IMR-90 (cell line): Measurements from ENCODE around the gene AHI1. TPM values are rescaled to one million over a fixed set of nuclear protein-coding genes. Genes with fewer than 3 reads are reported as not detected.
"Not testable (repeated sequence)": the region's sequence is repeated elsewhere in the genome, so short reads cannot be mapped to it uniquely, and the experiment has no call there.

Source experiments
- ATAC-seq: fragments of 200-7000 bp; cut with Tn5 transposase; 2 replicates; pipeline ENCODE4 v1.9.1; 2020; ENCODE audit warnings: low read depth, mild to moderate bottlenecking, moderate library complexity
- BruUV-seq: library from RNA; stranded (reverse); fragments of 400-500 nt; replicated peaks from 2 replicates; lab custom pipeline; 2021; lab: Mats Ljungman, UMichigan
- CTCF ChIA-PET: fragments of 300-600 bp; formaldehyde crosslinking; extraction: SDS; loops from one replicate; lab custom pipeline; 2021; ENCODE audit warnings: antibody characterized with exemption; lab: Yijun Ruan, JAX
- POLR2A ChIA-PET: fragments of 300-600 bp; sonication (Branson Sonifier 250); formaldehyde crosslinking; loops from one replicate; lab custom pipeline; 2022; ENCODE audit warnings: antibody characterized with exemption; ENCODE audit not compliant: unreplicated experiment; lab: Charles Lee
- DNase-seq: peaks from one replicate; pipeline ENCODE4 v3.0.0; 2013
- H2AFZ ChIP-seq: replicated peaks from 2 replicates; pipeline ENCODE3; 2013; ENCODE audit warnings: low read length, mild to moderate bottlenecking; ENCODE audit not compliant: poor library complexity
- H2AK5ac ChIP-seq: 2 replicates; pipeline ENCODE4 v1.6.1; 2013; ENCODE audit warnings: low read depth, low read length, inconsistent platforms
- H2AK9ac ChIP-seq: replicated peaks from 2 replicates; pipeline ENCODE3; 2013; ENCODE audit warnings: mild to moderate bottlenecking, low read depth, low read length, moderate library complexity; ENCODE audit not compliant: poor library complexity
- H2BK120ac ChIP-seq: 2 replicates; pipeline ENCODE4 v1.6.1; 2013; ENCODE audit warnings: low read depth, low read length, inconsistent platforms
- H2BK15ac ChIP-seq: 3 replicates; pipeline ENCODE4 v1.6.1; 2013; ENCODE audit warnings: low read depth, low read length, inconsistent platforms
- H2BK20ac ChIP-seq: 2 replicates; pipeline ENCODE4 v1.6.1; 2013; ENCODE audit warnings: low read depth, mild to moderate bottlenecking, inconsistent platforms, low read length, moderate library complexity
- H2BK5ac ChIP-seq: 2 replicates; pipeline ENCODE4 v1.6.1; 2013; ENCODE audit warnings: mild to moderate bottlenecking, low read depth, low read length, inconsistent platforms; ENCODE audit not compliant: poor library complexity, severe bottlenecking
- H3K14ac ChIP-seq: replicated peaks from 2 replicates; pipeline ENCODE4 v1.6.1; 2013; ENCODE audit warnings: low read depth, low read length, inconsistent platforms
- H3K18ac ChIP-seq: 2 replicates; pipeline ENCODE4 v1.6.1; 2013; ENCODE audit warnings: low read depth, low read length, control low read depth
- H3K23ac ChIP-seq: 2 replicates; pipeline ENCODE4 v1.6.1; 2013; ENCODE audit warnings: low read depth, low read length, inconsistent platforms
- H3K27ac ChIP-seq: 2 replicates; pipeline ENCODE4 v1.5.1; 2013; ENCODE audit warnings: mild to moderate bottlenecking, control low read depth, low read length; ENCODE audit not compliant: insufficient read depth
- H3K27me3 ChIP-seq: 2 replicates; pipeline ENCODE4 v1.6.1; 2013; ENCODE audit warnings: low read length; ENCODE audit not compliant: control insufficient read depth, insufficient read depth
- H3K36me3 ChIP-seq: 2 replicates; pipeline ENCODE4 v1.6.1; 2013; ENCODE audit warnings: low read length, mixed read lengths; ENCODE audit not compliant: control insufficient read depth, insufficient read depth
- H3K4ac ChIP-seq: 2 replicates; pipeline ENCODE4 v1.6.1; 2013; ENCODE audit warnings: low read depth, low read length, inconsistent platforms
- H3K4me1 ChIP-seq: 2 replicates; pipeline ENCODE4 v1.6.1; 2013; ENCODE audit warnings: low read length, mixed read lengths; ENCODE audit not compliant: control insufficient read depth, insufficient read depth
- H3K4me2 ChIP-seq: 2 replicates; pipeline ENCODE4 v1.6.1; 2013; ENCODE audit warnings: low read depth, mild to moderate bottlenecking, control low read depth, low read length, moderate library complexity
- H3K4me3 ChIP-seq: 2 replicates; pipeline ENCODE4 v1.5.1; 2013; ENCODE audit warnings: low read depth, mild to moderate bottlenecking, control low read depth, low read length, moderate library complexity; ENCODE audit not compliant: insufficient read depth
- H3K56ac ChIP-seq: 2 replicates; pipeline ENCODE4 v1.6.1; 2013; ENCODE audit warnings: low read length, inconsistent platforms; ENCODE audit not compliant: insufficient read depth; ENCODE audit errors: extremely low read depth
- H3K79me1 ChIP-seq, 2 experiments: 2 replicates each; pipeline ENCODE4 v1.6.1; 2013; ENCODE audit warnings: low read length in 2 of 2, inconsistent platforms in 1 of 2, low read depth in 1 of 2
- H3K9ac ChIP-seq: 2 replicates; pipeline ENCODE4 v1.6.1; 2013; ENCODE audit warnings: low read depth, low read length, control low read depth
- H3K9me1 ChIP-seq: 2 replicates; pipeline ENCODE4 v1.6.1; 2013; ENCODE audit warnings: low read length, inconsistent platforms; ENCODE audit not compliant: insufficient read depth
- H3K9me3 ChIP-seq: 2 replicates; pipeline ENCODE4 v1.6.1; 2013; ENCODE audit warnings: low read length; ENCODE audit not compliant: control insufficient read depth, insufficient read depth
- H4K20me1 ChIP-seq: 2 replicates; pipeline ENCODE4 v1.6.1; 2013; ENCODE audit warnings: low read length, inconsistent platforms; ENCODE audit not compliant: insufficient read depth
- H4K5ac ChIP-seq: 2 replicates; pipeline ENCODE4 v1.6.1; 2013; ENCODE audit warnings: mild to moderate bottlenecking, low read depth, low read length, control low read depth
- H4K8ac ChIP-seq, 2 experiments: 2 replicates each; pipeline ENCODE4 v1.6.1; 2013; ENCODE audit warnings: low read depth in 2 of 2, low read length in 2 of 2, control low read depth in 1 of 2, inconsistent platforms in 1 of 2
- H4K91ac ChIP-seq: 2 replicates; pipeline ENCODE4 v1.6.1; 2013; ENCODE audit warnings: low read depth, low read length, inconsistent platforms; ENCODE audit not compliant: insufficient read depth
- MAZ ChIP-seq: IDR thresholded peaks from 2 replicates; pipeline ENCODE4 v1.6.1; 2012; ENCODE audit warnings: low read depth, mild to moderate bottlenecking, low read length, improper control_type of control experiment, moderate library complexity, borderline replicate concordance
- NFE2L2 ChIP-seq: fragments of 150-350 bp; IDR thresholded peaks from 2 replicates; pipeline ENCODE4 v1.6.1; 2016; ENCODE audit warnings: low read depth, mild to moderate bottlenecking, low read length
- RCOR1 ChIP-seq: IDR thresholded peaks from 2 replicates; pipeline ENCODE4 v1.6.1; 2012; ENCODE audit warnings: mild to moderate bottlenecking, low read length, improper control_type of control experiment; ENCODE audit not compliant: insufficient replicate concordance
- RFX5 ChIP-seq: IDR thresholded peaks from 2 replicates; pipeline ENCODE4 v1.8.0; 2012; ENCODE audit warnings: low read depth, mild to moderate bottlenecking, low read length, moderate library complexity
- WGBS, 2 experiments: methylation state at CpG; one replicate each; pipeline versions ENCODE4 v1.1.5 to v1.1.7; 2013; ENCODE audit warnings: missing lambda C conversion rate in 2 of 2; ENCODE audit not compliant: insufficient read length in 1 of 2; ENCODE audit errors: extremely low coverage in 2 of 2; 5-methylcytosine and 5-hydroxymethylcytosine counted together
- dilution Hi-C: fragments of 300-500 bp; cut with HindIII; formaldehyde crosslinking; loops from one replicate; pipeline ENCODE4 v1.14.3; 2018; ENCODE audit warnings: low sequenced_read_pairs; ENCODE audit not compliant: unreplicated experiment
- in situ Hi-C: fragments of 300-500 bp; cut with MboI; formaldehyde crosslinking; loops from 3 replicates; pipeline ENCODE4 v1.14.3; 2019; ENCODE audit warnings: low sequenced_read_pairs, inconsistent platforms, mixed read lengths
- intact Hi-C: fragments of 100-400 bp; cut with micrococcal nuclease; formaldehyde crosslinking; loops from 2 replicates; pipeline ENCODE4 v1.10.0; 2022
- polyA plus RNA-seq, 3 experiments: library from polyadenylated mRNA; depleted of rRNA; stranded (reverse); fragments of >200 nt; gene quantifications; 2 replicates each; pipeline ENCODE4 v1.2.3, GENCODE V29; 2012; ENCODE audit warnings: low replicate concordance in 1 of 3
- total RNA-seq: library from RNA; depleted of rRNA; stranded (reverse); fragments of >200 nt; gene quantifications from 2 replicates; pipeline ENCODE4 v1.2.3, GENCODE V29; 2012
- TF ChIP-seq, protein P1 (sequence below): conservative IDR thresholded peaks from 2 replicates; pipeline ENCODE4 v1.5.1; 2012; ENCODE audit warnings: mild to moderate bottlenecking, low read depth, low read length, improper control_type of control experiment

Gene AHI1
- total and polyA plus RNA-seq, 2 of the 4 experiments (the other 2 are of a cell fraction) = 9.5 to 19.4 TPM

DNA sequence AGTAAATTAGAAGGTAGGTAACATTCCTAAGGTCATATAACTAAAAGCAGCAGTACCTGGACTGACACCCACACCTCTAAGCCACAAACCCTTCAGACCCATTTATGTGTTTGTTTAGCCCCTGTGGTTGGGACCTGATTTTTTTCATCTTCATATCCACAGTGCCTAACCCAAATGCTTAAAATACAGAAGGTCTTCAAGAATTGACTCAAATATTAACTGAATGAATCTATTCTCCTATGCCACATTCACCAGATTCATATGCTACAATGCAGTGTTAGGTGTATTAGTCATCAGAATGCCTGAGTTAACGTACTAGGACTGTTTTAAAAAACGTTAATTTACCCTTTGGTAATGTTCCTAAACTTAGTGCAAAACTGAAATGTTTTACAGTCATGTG, 124.8 kb downstream of the AHI1 start:
- Histone ChIP-seq H4K8ac (no peak overlapping the region), H3K56ac (no peak overlapping the region), H3K23ac (no peak overlapping the region), H2BK5ac (no peak overlapping the region), H4K5ac (no peak overlapping the region), H3K27me3 (no peaks in the 10 kb centered on the region), H3K18ac (no peak overlapping the region; the same call in 1 of the 2 replicates), H3K9me1 (no peaks in the 10 kb centered on the region), H2AK9ac (no peak overlapping the region), H3K4me2 (no peak overlapping the region), H3K4ac (no peak overlapping the region), H3K4me3 (no peak overlapping the region), H3K27ac (no peak overlapping the region), H2AK5ac (no peak overlapping the region), H2AFZ (no peak overlapping the region), H4K91ac (no peak overlapping the region), H2BK15ac (no peak overlapping the region), H3K36me3 (peaks cover 3% of the 10 kb centered on the region), H3K9ac (no peak overlapping the region), H4K20me1 (no peaks in the 10 kb centered on the region), H3K14ac (no peak overlapping the region), H3K79me1 (no peaks in the 10 kb centered on the region), H3K4me1 (no peaks in the 10 kb centered on the region), H2BK120ac (no peak overlapping the region), H2BK20ac (no peak overlapping the region), H3K9me3 (peaks cover 3% of the 10 kb centered on the region; the same call in 1 of the 2 replicates)
- BruUV-seq = no TSS peak
- no peak for TF ChIP-seq RCOR1
- TF ChIP-seq MAZ = no peak
- TF ChIP-seq, protein P1, sequence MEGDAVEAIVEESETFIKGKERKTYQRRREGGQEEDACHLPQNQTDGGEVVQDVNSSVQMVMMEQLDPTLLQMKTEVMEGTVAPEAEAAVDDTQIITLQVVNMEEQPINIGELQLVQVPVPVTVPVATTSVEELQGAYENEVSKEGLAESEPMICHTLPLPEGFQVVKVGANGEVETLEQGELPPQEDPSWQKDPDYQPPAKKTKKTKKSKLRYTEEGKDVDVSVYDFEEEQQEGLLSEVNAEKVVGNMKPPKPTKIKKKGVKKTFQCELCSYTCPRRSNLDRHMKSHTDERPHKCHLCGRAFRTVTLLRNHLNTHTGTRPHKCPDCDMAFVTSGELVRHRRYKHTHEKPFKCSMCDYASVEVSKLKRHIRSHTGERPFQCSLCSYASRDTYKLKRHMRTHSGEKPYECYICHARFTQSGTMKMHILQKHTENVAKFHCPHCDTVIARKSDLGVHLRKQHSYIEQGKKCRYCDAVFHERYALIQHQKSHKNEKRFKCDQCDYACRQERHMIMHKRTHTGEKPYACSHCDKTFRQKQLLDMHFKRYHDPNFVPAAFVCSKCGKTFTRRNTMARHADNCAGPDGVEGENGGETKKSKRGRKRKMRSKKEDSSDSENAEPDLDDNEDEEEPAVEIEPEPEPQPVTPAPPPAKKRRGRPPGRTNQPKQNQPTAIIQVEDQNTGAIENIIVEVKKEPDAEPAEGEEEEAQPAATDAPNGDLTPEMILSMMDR = no peak
- TF ChIP-seq NFE2L2 = no peak
- TF ChIP-seq RFX5 = no peak
- no CpG with 5 or more reads among the region's 2 CpGs for WGBS, 2 experiments
- intact Hi-C loops = no loop called here
- CTCF ChIA-PET = no interaction called here
- dilution Hi-C loops = no loop called here
- peak; percentile 46; the same call in 1 of the 2 replicates for ATAC-seq
- in situ Hi-C loops = no loop called here
- POLR2A ChIA-PET = no interaction called here
- peak; percentile 63 for DNase-seq

DNA sequence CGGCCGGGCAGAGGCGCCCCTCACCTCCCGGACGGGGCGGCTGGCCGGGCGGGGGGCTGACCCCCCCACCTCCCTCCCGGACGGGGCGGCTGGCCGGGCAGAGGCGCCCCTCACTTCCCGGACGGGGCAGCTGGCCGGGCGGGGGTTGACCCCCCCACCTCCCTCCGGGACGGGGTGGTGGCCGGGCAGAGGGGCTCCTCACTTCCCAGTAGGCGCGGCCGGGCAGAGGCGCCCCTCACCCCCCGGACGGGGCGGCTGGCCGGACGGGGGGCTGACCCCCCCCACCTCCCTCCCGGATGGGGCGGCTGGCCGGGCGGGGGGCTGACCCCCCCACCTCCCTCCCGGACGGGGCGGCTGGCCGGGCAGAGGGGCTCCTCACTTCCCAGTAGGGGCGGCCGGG, 133.9 kb downstream of the AHI1 start:
- BruUV-seq, H3K14ac ChIP-seq, H3K27me3 ChIP-seq, H4K8ac ChIP-seq, H3K9me1 ChIP-seq, DNase-seq, H3K9me3 ChIP-seq, intact Hi-C loops, CTCF ChIA-PET, H2AFZ ChIP-seq, H3K36me3 ChIP-seq, H3K9ac ChIP-seq, dilution Hi-C loops, H2BK120ac ChIP-seq, H2AK5ac ChIP-seq, H2BK20ac ChIP-seq, H3K79me1 ChIP-seq, H2BK5ac ChIP-seq, in situ Hi-C loops, H3K4me3 ChIP-seq, H3K27ac ChIP-seq, H3K4ac ChIP-seq, H4K91ac ChIP-seq, POLR2A ChIA-PET, H4K20me1 ChIP-seq, H3K4me1 ChIP-seq, H4K5ac ChIP-seq, H3K56ac ChIP-seq, H2BK15ac ChIP-seq, ATAC-seq, H3K4me2 ChIP-seq, H3K18ac ChIP-seq, H3K23ac ChIP-seq, H2AK9ac ChIP-seq: not testable (repeated sequence)
- no CpG with 5 or more reads among the region's 39 CpGs for WGBS, 2 experiments
